Body of pancreas (tissue), 4 donors: Measurements from ENCODE around the gene PRRT2. TPM values are rescaled to one million over a fixed set of nuclear protein-coding genes. Genes with fewer than 3 reads are reported as not detected.

ENCODE experiments used
- ATAC-seq: fragments of 150-250 bp; one replicate; pipeline ENCODE4 v1.9.1; 2016
- DNase-seq, 4 donors: peaks; one replicate each; pipeline ENCODE4 v3.0.0-alpha.2; 2019
- H3K27ac ChIP-seq, 4 donors: fragments of 200-600 bp; sonication (generic); 1 replicate in 3 of 4; 2 replicates in 1 of 4; pipeline versions ENCODE4 v1.5.1 to v1.6.1; 2016 to 2019; ENCODE audit warnings: mild to moderate bottlenecking in 1 of 4, mixed read lengths in 1 of 4, moderate library complexity in 1 of 4
- H3K27me3 ChIP-seq, 2 donors: fragments of 200-600 bp; sonication (generic); one replicate each; pipeline ENCODE4 v1.6.0; 2016; ENCODE audit warnings: mild to moderate bottlenecking in 1 of 2
- H3K36me3 ChIP-seq, 2 donors: fragments of 200-600 bp; sonication (generic); replicated peaks in 1 of 2; 2 replicates each; pipeline ENCODE4 v1.5.1; 2016; ENCODE audit warnings: low read depth in 2 of 2; ENCODE audit not compliant: insufficient read depth in 1 of 2
- H3K4me1 ChIP-seq: fragments of 200-600 bp; sonication (generic); one replicate; pipeline ENCODE4 v1.6.0; 2016
- H3K4me3 ChIP-seq, 2 donors: fragments of 200-600 bp; sonication (generic); 1 replicate in 1 of 2; 2 replicates in 1 of 2; pipeline ENCODE4 v1.5.1; 2016 to 2019
- H3K9me3 ChIP-seq, 3 donors: fragments of 200-600 bp; sonication (generic); 1 replicate in 2 of 3; 2 replicates in 1 of 3; pipeline ENCODE4 v1.5.1; 2016
- POLR2A ChIP-seq, 3 donors: fragments of 450-650 bp; IDR thresholded peaks; one replicate each; pipeline ENCODE4 v1.6.1; 2016; ENCODE audit warnings: antibody characterized with exemption in 3 of 3, mild to moderate bottlenecking in 2 of 3
- WGBS, 2 donors: methylation state at CpG; one replicate each; pipeline ENCODE4 v1.1.5; 2017; 5-methylcytosine and 5-hydroxymethylcytosine counted together
- intact Hi-C: fragments of 100-400 bp; cut with DNase I; formaldehyde crosslinking; loops from one replicate; pipeline ENCODE4 v1.15.1; 2023
- total RNA-seq, 2 donors: library from RNA; depleted of rRNA; stranded (reverse); fragments of >200 nt; gene quantifications; one replicate each; pipeline ENCODE4 v1.1.0, GENCODE V29; 2016
- TF ChIP-seq, protein P1 (sequence below), 7 experiments: fragments of 450-650 bp in 4 of 7; fragments of 200-600 bp in 3 of 7; sonication (generic) in 3 of 7; IDR thresholded peaks; one replicate each; pipeline ENCODE4 v1.5.1; 2016 to 2019; ENCODE audit warnings: antibody characterized with exemption in 7 of 7

Gene PRRT2
- total RNA-seq, 2 donors from 2014 or later: 1.0 TPM; not detected in 1

DNA sequence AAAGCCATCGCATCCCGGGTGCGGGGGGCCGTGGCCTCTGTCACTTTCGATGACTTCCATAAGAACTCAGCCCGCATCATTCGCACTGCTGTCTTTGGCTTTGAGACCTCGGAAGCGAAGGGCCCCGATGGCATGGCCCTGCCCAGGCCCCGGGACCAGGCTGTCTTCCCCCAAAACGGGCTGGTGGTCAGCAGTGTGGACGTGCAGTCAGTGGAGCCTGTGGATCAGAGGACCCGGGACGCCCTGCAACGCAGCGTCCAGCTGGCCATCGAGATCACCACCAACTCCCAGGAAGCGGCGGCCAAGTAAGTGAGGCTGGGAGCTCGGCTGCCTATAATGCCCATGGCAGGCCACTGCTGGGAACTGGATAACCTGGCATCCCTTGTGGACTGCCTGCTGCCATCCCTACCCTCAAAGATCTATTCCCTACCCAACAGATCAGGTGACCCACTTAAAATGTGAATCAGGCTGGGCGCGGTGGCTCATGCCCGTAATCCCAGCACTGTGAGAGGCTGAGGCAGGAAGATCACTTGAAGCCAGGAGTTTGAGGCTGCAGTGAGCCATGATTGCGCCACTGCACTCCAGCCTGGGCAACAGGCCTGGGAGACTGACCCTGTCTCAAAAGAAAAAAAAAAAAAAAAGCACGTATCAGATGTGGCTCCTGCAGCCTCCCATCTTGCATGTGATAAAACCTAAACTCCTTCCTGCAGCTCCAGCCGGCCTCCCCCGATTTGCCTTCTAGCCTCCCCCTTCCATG lies 32.8 kb downstream of the PRRT2 start:
- TF ChIP-seq, protein P1, sequence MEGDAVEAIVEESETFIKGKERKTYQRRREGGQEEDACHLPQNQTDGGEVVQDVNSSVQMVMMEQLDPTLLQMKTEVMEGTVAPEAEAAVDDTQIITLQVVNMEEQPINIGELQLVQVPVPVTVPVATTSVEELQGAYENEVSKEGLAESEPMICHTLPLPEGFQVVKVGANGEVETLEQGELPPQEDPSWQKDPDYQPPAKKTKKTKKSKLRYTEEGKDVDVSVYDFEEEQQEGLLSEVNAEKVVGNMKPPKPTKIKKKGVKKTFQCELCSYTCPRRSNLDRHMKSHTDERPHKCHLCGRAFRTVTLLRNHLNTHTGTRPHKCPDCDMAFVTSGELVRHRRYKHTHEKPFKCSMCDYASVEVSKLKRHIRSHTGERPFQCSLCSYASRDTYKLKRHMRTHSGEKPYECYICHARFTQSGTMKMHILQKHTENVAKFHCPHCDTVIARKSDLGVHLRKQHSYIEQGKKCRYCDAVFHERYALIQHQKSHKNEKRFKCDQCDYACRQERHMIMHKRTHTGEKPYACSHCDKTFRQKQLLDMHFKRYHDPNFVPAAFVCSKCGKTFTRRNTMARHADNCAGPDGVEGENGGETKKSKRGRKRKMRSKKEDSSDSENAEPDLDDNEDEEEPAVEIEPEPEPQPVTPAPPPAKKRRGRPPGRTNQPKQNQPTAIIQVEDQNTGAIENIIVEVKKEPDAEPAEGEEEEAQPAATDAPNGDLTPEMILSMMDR (IDR thresholded peaks at IDR 0.05): no peak
- TF ChIP-seq POLR2A (IDR thresholded peaks at IDR 0.05): no peak
- Histone ChIP-seq H3K27ac (no peak overlapping the region), H3K4me1 (no peaks in the 10 kb centered on the region), H3K27me3 (no peaks in the 10 kb centered on the region), H3K9me3 (no peaks in the 10 kb centered on the region), H3K36me3 (peaks cover 18 to 40% of the 10 kb centered on the region in 2 donors), H3K4me3 (no peak overlapping the region)
- intact Hi-C loops: no loop called here
- ATAC-seq: no peak
- no peak for DNase-seq
- WGBS, 2 donors: 87 to 88% methylated on average over 7 to 23 of the region's 28 CpGs

DNA sequence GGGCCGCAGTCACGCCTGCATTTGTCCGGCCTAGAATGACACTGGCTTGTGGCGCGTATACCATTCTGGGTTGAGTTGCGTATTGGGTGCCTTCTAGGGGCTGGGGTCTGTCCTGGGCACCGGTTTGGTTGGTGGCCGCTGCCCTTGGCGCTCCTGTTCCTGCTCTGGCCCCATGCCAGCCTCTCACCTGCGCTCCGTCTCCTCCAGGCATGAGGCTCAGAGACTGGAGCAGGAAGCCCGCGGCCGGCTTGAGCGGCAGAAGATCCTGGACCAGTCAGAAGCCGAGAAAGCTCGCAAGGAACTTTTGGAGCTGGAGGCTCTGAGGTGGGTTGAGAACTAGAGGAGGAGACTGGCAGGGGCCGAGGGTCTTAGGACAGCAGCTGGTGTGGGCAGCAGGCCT lies 33.7 kb downstream of the PRRT2 start:
- Histone ChIP-seq H3K36me3 (peaks cover 18 to 35% of the 10 kb centered on the region in 2 donors), H3K9me3 (no peaks in the 10 kb centered on the region), H3K4me3 (no peak overlapping the region), H3K4me1 (no peaks in the 10 kb centered on the region), H3K27ac (no peak overlapping the region), H3K27me3 (no peaks in the 10 kb centered on the region)
- intact Hi-C loops: no loop called here
- ATAC-seq (no peak), DNase-seq (peak in 1 of 4 donors; percentile 51)
- 95% methylated on average over 16 to 17 of the region's 18 CpGs for WGBS, 2 donors
- TF ChIP-seq POLR2A (IDR thresholded peaks at IDR 0.05): no peak
- TF ChIP-seq, protein P1 (IDR thresholded peaks at IDR 0.05): no peak

DNA sequence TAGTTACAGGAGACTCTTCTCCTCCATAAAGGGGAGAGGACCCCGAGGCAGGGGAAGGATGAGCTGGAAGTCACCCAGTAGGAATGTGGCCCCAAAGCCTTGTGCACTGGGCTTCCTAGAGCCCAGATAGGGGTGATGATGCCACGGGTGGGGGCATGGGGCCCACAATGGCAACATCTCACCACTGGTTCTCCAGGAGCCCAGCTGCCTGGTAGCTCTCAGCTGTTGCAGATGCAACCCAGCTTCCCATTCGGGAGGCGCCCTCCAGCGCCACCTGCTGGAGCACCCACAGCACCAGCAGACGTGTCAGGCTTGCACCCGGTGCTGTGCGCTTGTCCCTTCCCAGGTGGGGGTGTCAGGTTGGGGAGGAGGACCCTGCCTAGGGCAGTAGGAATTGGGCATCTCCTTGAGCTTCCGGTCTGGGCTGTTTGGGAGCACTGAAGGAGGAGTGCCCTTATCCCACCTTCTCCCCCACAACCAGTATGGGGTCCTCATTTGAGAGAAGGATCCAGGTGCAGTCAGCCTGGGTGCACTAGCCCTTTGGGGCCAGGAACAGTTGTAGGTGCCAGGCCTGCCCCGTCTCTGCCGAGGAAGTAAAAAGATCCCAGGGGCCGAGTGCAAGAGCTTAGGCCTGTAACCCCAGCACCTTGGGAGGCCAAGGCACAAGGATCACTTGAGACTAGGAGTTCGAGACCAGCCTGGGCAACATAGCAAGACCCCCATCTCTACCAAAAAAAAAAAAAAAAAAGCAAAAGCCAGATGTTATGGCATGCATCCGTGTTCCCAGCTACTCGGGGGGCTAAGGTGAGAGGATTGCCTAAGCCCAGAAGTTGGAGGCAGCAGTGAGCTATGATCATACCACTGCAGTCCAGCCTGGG lies 36.7 kb downstream of the PRRT2 start:
- Histone ChIP-seq H3K9me3 (no peaks in the 10 kb centered on the region), H3K4me3 (no peak overlapping the region), H3K36me3 (peaks cover 7 to 17% of the 10 kb centered on the region in 2 donors), H3K4me1 (no peaks in the 10 kb centered on the region), H3K27ac (no peak overlapping the region), H3K27me3 (no peaks in the 10 kb centered on the region)
- TF ChIP-seq, protein P1 (IDR thresholded peaks at IDR 0.05): peak; percentile 76 to 91 (median 85)
- no peak for TF ChIP-seq POLR2A (IDR thresholded peaks at IDR 0.05)
- WGBS, 2 donors: 27 to 38% methylated on average over 6 to 15 of the region's 15 CpGs
- intact Hi-C loops: no loop called here
- peak; percentile 79 for ATAC-seq
- DNase-seq: peak; percentile 70 to 82 (median 80)

DNA sequence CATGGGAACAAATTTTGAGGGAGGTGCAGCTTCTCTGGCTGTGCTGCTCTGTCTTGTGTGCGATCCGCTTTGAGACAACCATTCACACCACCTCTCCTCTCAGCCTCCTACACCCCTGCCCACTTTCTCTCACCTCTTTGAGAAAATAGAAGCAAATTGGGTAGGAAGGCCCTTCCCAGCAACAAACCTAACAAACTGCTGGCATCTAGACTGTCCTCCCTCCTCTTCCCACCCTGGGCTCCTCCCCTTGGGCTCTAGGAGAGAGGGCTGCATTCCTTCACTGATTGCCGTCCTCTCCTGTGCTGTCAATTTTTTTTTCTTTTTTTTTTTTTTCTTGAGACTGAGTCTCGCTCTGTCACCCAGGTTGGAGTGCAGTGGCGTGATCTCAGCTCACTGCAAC lies 37.5 kb downstream of the PRRT2 start:
- no peak for DNase-seq
- H3K36me3 ChIP-seq: peaks cover 7 to 17% of the 10 kb centered on the region in 2 donors
- 81 to 84% methylated on average over 5 of the region's 5 CpGs for WGBS, 2 donors
- TF ChIP-seq, protein P1 (IDR thresholded peaks at IDR 0.05): no peak
- TF ChIP-seq POLR2A (IDR thresholded peaks at IDR 0.05): no peak
- H3K9me3 ChIP-seq: no peaks in the 10 kb centered on the region
- H3K4me1 ChIP-seq: no peaks in the 10 kb centered on the region
- intact Hi-C loops: no loop called here
- peak; percentile 16 for ATAC-seq
- no peak overlapping the region for H3K4me3 ChIP-seq
- no peaks in the 10 kb centered on the region for H3K27me3 ChIP-seq
- H3K27ac ChIP-seq: peak overlapping the region in 1 of 4 donors; percentile 6
